Amniotic stem cell (primary cell): Measurements from ENCODE around the gene RPL37A.

Experiments used
- DNase-seq: peaks from one replicate; lab custom pipeline; 2025; lab: John Stamatoyannopoulos, UW

RPL37A gene

DNA sequence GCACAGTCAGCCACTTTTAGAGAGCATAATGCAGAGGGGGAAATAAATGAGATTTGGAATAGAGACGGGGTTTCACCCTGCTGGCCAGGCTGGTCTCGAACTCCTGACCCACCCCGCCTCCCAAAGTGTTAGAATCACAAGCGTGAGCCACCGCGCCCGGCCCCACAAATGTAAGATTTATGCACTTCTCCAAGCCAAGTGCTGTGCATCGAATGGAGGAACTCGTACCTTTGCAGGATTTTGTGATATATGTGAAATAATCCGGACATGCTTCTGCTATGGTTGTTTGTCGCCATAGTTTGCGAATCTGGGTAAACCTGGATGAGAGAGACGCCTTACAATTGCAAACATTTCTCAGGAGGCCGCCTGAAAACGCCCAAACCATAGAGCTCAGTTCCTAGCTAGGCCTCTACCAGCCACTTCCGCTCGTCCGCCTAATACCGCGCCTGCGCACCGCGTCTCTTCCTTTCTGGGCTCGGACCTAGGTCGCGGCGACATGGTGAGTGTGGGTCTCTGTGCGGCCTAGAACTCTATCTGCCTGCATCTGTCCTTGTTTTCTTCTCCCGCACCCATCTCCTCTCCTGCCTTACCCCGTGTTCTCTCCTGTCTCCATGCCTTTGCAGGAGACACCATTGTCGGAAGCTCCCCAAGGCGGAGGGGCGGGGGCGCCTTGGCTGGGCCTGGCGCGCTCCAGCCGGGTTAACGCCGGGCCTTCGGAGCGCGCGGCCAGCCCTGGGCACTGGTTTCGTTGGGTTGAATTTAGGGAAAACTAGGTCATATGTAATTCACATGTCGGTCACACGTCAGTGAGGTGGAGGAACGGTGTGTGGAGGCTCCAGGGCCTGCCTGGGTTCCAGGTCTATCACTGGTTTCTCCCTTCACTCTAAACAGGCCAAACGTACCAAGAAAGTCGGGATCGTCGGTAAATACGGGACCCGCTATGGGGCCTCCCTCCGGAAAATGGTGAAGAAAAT is at the start of gene RPL37A:
Gene RPL37A, plus strand, starts transcription at position 466 of the 974 bp plus-strand sequence. Its CDS starts 31 bp downstream, at position 497.
- DNase-seq = peak; percentile 89

DNA sequence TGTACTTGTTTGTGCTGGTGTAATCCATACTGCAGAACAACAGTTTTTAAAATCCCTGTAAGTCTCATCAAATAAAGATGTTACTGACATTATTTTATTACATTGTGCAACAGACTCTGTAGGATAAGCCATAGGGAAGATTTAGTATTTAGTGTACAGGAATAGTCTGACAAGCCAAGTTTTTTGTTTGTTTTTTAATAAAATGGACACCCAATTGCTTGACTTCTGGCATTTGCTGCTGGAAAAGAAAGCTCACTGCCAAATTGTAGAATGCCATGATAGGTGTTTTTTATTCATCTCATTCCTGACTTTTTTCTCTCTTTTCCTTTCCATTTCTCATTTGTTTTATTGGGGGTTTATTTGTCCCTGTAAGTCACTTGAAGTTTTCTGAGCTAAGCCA is 48.3 kb upstream of the RPL37A start:
- DNase-seq = no peak

DNA sequence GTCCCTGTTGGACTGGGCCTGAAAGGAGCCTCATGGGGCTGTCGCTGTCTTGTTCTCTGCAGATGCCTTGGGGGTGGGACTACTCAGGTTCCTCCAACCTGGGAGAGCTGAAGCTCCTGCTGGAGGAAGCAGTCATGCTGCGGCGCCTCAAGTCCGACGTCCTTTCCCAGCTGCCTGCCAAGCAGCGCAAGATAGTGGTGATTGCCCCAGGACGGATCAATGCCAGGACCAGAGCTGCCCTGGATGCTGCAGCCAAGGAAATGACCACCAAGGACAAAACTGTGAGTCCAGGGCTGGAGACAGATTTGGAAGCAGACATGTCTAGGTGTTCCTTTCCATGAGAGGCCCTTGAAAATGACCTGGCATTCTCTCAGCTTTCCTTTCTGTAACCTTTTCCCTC is 47.9 kb upstream of the RPL37A start:
- DNase-seq = no peak

DNA sequence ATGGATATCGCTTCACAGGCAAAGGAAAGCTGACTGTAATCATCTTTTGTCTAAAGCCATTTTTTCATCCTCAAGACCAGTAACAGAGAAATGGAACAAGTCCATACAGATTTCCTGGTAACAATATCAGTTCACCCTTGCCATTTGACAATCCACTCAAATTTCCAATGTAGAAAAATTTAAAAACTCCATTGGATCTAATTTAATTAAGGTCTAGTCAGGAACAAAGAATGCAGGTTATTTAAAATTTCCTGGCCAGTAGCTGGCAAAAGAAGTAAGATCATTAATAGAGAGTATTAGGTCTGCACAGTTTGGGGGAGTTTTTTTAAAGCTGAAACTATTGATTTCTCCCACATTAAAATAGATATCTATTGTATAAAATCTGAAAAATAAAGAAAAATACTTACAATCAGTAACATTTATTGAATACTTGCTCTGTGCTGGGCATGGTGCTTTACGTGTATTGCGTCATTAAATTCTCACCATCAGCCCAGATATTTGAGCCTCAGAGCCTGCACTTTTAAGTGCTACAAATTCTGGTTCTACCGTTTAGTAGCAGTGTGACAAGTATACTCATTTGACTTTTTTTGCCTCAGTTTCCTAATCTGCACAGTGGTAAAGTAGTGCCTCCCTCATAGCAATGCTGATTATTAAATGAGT is 44.6 kb upstream of the RPL37A start:
- DNase-seq = no peak

DNA sequence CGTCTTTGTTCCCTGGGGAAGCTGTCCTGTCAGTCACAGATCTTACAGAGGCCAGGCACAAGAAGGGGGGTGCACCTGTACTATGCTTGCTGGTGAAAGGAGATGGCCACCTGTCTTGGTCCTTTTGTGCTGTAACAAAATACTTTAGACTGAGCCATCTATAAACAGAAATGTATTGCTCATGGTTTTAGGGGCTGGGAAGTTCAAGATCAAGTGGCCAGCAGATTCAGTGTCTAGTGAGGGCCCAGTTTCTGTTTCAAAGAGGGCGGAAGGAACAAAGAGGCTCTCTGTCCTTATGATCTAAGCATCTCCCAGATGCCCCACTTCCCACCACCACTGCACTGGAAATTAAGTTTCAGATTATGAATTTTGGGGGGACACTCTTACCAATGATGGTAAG is 35.5 kb upstream of the RPL37A start:
- no peak for DNase-seq

DNA sequence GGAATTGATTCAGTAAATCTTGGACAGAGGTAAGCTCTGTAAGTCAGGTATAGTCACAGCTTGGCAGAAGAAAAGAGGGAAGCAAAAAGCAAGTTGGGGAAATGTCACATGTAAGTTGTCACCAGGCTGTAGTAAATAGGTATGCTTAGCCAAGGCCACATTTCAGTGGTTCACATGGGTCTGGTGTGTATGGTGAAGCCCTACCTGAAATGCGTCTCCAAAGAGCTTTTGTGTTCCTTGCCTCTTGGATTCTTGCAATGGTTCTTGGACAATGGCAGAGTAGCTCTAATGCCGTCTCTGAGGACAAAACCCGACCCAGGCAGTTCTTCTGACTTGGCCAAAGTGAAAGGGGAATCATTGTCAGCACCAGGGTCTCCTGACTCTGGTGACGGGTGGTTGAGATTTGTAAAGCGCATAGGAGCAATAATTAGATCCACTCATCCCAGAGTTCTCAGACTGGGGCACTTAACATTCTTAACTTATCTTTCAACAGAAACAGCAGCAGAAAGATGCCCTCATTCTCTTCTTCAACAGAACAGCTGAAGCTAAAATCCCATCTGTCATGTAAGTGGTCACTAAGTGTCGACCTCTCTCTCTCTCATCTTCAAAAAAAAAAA is 34.4 kb upstream of the RPL37A start:
- no peak for DNase-seq

DNA sequence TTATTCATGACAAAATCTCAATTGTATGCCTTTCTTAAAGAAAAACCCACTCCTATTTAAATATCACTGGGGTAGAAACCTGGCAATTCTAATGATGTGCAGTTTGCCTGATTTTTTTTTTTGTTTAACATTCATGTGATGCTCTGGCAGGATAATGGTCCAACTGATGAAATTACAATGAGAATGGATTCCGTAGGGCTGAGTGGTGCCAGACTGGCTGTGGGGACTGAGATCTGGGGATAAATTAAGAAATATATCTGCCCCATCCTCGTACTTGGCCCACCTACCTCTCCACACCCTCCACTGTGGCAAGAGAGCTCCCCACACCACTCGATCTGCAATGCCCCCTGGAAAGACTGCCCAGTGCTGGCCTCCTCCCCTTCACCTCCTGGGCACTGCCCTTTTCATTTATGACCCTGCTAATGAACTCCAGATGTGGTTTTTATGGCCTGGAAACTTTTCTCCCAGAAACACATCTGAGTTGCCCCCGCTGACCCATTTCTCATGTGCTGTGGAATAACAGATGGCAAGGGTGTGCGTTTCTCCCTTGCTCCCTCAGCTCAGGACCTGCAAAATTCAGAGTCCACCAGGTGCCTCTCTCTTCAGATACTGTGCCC is 33.0 kb upstream of the RPL37A start:
- DNase-seq = no peak

DNA sequence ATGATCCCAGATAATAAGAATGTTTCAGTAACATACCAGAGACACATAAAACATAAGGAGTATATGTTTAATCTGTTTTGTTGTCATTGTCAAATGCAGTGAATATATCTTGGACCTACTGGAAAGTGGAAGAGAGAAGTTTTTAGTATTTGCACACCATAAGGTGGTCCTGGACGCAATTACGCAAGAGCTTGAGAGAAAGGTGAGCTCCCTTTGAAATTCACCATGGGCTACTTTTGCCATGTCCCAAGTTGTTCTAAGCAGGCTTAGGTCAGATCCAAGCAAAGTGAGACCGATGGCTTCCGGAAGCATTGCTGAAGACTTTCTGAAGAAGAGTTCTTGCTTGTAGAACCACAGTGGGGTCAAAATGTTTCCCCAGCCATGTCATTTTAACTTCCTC is 30.8 kb upstream of the RPL37A start:
- DNase-seq = no peak

DNA sequence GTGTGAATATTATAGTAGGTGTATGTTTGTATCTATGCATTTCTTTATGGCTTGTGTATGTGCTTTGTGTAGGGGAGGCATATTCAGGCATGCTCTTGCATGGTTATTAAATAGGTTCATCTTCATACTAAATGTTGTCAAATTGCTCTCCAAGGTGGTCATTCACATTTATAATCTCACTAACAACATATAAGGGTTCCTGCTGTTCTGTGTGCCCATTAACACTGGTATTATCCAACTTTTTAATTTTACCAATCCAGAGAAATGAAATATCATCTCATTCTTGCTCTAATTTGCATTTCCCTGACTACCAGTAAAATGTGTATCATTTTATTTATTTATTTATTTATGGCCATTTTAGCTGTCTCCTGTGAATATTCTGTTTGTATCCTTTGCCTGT is 29.0 kb upstream of the RPL37A start:
- DNase-seq = no peak

DNA sequence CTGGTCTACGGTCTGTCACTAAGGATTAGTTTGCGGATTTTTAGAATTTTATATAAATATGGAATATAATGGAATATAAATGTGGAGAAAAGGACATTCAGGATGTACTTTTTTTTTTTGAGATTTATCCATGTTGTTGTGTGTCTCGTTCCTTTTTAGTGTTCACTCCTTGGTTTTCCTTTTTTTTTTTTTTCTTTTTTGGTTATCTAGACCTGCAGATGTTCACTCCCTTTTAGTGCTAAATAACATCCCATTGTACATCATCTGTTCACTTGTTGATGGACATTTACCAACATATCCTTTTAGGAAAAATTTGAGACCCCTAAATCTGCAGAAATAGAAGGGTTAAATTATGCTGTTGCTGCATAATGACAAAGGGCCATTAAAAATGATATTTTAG is 25.5 kb upstream of the RPL37A start:
- DNase-seq = no peak

DNA sequence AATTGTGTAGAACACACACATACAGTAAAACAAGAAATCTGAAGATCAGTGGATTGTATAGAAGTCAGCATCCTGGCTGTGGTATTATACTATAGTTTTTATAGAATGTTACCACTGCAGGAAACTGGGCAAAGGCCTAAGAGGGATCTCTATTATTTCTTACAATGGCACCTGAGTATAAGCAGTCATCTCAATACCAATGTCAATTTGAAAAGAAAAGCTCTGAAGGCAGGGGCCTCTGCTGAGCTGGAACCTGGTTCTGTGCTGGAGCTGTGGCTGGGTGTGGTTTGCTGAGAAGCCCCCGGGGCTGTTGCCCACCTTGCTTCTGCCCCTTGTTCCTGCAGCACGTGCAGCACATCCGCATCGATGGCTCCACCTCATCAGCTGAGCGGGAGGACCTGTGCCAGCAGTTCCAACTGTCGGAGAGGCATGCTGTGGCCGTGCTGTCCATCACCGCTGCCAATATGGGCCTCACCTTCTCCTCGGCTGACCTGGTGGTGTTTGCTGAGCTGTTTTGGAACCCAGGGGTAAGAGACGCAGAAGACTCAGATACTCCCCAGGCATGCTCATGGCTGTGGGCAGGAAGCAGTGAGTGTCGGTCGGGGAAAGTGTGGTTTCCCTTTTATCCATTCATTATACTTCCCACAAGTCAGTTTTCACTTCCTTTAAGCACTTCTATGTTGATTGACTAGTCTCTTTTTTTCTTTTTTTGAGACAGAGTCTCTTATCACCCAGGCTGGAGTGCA is 23.5 kb upstream of the RPL37A start:
- DNase-seq = no peak

DNA sequence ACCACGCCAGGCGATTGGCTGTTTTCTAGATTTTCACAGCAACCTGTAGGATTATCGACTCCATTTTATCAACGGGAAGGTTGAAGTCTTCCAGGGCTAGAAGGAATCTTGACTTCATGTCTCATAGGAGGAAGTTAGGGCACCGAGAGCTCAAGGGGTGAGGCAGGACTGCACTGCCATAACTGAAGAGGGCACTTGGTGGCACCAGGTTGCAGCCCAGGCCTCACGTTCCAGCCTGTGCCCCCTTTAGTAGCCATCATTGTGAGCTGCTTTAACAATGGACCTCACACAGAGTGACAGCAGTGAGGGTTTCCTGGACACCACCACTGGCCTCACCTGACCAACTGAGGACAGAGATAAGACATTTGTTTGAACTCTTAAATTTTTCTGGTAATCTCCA is 22.9 kb upstream of the RPL37A start:
- no peak for DNase-seq

DNA sequence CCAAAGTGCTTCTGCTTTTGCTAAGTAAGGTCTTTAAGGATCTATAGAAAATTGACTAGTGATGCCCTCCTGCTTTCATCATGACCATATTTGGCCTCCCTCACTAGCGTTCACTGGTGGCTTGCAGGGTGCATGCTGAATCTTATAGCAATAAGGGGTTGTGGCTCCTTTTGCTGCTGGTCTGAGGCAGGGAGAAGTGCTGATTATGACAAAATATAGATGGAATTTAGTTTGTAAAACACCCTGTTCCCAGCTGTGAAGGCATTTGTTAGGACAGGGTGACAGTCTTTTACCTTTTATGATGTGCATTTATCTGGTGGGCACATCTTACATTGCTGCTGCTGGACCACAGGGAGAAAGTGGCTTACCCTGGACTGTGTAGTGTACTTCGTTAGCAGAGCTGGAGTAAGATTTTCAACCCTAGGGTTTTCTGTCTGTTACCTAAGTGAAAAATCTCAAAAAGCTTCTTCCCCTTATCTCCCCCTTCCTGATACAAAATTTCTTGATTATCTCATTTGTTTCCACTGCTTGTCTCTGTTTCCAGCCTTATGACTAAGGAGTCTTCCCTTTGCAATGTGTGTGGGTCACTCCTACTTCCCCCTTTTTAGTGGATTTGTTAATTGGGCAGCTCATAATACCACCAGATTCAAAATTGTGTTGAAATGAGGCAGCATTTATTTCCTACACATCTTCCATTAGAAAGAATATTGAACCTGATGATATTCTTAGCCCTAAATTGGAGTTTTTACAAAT is 21.2 kb upstream of the RPL37A start:
- no peak for DNase-seq

DNA sequence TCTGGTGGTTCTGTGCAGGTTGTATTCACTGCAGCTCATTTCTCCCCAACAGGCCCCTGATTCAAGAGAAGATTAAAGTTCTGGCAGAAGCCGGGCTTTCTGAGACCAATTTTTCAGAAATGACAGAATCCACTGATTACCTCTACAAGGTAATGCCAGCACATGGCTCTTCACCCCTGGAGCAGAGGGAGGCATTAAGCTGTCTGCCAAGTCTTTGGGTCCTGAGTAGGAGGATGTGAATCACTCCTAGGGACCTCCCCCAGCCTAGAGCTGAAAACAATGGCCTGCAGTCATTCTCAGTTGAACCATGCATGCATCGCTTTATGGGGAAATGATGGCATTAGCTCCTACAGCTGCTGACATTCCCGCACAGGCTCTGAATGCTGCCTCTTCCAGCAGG is 20.5 kb upstream of the RPL37A start:
- DNase-seq = peak; percentile 35

DNA sequence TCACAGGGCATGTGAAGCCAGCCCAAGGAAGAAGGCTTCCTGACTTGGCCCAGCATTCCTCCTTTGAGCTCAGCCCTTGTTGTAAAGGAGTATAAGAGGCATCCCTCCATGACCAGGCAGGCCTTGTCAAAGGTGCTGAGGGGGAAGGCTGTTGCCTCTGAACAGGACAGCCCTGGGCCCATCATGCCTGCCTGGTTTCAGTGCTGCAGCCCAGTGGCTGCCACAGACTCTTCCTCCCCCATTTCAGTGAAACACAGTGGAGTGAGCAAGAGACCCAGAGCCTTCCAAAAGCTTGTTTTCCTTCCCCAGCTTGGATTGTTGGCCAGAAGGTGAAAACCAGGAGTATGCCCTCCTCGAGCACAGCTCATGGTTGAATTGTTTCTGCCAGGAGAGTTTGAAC is 19.9 kb upstream of the RPL37A start:
- DNase-seq = no peak

DNA sequence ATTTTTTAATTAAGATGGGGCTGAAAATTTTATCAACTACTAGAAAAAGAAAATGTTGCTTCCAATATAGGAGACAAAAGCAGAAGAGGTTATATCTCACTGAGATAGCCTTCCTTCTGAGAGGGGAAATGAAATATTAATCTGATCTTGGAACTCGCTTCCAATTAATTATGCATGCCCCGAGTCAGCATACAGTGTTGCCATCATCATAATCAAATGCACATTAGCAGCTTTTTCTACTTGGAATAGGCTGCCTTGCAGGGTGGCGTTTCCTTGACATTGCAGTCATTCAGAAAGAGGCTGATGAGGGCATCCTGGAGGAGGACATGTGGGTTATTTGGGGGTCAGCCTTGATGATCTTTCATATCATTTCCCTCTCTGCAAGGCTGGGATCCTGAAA is 18.4 kb upstream of the RPL37A start:
- DNase-seq = no peak

DNA sequence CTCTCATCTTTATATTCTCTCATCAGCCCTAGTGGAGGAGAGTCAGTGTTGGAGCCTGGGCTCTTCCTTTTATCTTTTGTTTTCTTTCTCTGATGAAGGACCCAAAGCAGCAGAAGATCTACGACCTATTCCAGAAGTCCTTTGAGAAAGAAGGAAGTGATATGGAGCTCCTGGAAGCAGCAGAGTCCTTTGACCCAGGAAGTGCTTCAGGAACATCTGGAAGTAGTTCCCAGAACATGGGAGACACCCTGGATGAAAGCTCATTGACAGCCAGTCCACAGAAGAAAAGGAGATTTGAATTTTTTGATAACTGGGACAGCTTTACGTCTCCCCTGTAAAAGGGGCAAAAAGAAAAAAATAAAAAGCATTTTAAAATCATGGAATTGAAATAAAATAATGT is 16.0 kb upstream of the RPL37A start:
- DNase-seq = no peak

DNA sequence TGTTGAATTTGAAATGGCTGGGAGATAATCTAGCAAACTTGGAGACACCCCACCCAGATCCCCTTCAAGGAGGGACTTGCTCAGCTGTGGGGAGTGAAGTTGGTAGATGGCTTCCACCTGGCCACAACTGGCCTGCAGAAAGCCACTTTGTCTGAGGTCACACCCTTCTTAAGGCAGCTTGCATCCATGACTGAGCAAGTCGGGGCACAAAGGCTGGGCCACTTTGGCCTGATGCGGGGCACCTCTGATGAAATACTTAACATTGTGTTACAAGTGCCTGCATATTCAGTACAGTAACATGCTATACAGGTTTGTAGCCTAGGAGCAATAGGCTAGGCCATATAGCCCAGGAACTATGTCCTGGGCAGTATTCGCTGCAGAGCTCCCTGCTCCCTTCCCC is 13.4 kb upstream of the RPL37A start:
- DNase-seq = no peak

DNA sequence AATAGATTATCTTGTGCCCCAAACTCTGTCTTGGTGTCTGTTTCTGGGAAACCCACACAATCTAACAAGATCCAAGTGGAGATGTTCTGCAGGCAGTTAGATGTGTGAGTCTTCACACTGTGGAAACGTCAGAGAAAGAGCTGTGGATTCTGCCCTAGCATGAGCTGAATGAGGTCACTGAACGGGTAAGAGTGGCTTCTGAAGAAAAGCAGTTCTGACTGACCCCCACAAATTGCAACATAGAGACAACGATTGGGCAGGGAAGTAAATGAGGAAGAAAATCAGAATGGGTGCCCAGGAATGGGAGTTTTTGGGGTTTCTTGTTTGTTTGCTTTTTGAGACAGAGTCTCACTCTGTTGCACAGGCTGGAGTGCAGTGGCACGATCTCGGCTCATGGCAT is 12.9 kb upstream of the RPL37A start:
- no peak for DNase-seq

DNA sequence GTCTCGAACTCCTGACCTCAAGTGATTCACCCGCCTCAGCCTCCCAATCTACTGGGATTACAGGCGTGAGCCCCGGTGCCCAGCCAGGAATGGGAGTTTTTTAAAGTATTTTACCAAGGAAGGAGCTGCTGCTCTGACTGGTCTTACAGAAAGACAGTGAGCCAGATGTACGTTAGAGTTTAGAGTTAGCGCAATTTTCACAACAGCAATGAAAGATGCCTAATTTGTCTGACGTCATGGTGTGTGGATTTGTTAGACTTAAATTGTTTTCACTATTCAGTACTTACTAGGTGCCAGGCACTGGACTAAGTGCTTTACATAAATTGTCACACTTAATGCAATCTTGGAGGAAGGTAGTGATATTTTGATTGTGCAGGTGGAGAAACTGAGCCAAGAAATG is 12.4 kb upstream of the RPL37A start:
- DNase-seq = no peak

DNA sequence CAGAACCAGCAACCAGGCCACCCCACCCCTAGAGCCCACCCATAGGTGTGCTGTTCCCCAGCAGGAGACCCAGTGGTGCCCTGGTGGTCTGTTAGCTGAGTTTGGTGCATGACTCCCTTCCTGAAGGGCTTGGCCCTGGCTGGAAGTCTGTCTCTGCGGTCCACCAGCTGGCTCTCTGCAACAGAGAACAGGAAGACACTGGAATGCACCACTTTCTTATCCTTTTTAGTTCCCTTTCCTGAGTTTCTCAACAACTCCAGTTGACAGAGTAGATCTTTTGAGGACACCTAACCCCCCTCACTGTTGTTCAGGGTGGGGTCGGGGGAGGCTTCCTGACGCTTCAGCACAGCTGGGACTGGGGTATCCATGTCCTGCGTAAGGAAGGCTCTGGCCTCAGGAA is 11.9 kb upstream of the RPL37A start:
- DNase-seq = no peak
